Measurements from ENCODE around the gene WDR90.

DNA sequence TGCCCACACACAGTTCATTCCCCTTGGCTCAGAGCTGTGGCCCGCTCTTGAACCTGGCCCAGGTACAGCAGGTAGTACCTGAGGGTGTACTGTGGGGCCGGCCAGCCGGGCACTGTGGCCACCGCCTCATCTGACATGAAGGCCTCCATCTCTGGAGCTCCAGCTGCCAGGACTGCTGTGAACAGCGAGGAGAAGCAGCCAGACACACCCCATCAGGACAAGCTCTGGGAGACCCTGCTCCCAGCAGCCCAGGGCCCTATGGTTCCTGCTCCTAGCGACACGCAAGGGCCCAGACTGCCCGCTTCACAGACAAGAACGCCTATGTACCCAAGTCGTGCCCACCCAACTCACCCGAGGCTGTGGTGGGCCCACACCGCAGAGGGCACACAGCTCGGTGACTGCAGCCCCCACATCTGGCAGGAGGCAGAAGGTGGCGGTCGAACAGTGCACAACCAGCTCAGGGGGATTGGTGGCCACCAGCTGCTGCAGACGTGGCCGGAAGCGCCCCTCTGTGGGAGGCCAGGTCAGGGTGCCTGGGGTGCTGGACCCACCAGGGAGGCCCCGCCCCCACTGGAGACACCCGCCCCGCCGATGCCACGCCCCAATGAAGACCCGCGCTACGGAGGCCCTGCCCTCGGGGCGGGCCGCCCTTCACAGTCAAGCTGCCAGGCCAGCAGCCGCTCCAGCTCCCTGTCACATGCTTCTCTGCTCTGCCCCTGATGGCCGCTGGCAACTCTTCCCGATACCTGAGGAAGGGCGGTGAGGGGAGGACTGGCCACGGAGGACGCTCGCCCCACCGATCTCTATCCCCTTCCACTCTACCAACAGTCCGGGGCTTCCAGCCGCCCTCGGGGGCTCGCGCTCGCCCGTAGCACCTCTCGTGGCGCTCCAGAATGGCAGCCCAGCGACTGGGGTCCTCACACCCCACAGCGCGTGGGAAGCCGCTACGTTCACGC lies 30.0 kb downstream of the WDR90 start:
- no peak for TF ChIP-seq EZH2 (IDR thresholded peaks at IDR 0.05; ENCODE audit: borderline replicate concordance, low read length)
- TF ChIP-seq, protein P1, sequence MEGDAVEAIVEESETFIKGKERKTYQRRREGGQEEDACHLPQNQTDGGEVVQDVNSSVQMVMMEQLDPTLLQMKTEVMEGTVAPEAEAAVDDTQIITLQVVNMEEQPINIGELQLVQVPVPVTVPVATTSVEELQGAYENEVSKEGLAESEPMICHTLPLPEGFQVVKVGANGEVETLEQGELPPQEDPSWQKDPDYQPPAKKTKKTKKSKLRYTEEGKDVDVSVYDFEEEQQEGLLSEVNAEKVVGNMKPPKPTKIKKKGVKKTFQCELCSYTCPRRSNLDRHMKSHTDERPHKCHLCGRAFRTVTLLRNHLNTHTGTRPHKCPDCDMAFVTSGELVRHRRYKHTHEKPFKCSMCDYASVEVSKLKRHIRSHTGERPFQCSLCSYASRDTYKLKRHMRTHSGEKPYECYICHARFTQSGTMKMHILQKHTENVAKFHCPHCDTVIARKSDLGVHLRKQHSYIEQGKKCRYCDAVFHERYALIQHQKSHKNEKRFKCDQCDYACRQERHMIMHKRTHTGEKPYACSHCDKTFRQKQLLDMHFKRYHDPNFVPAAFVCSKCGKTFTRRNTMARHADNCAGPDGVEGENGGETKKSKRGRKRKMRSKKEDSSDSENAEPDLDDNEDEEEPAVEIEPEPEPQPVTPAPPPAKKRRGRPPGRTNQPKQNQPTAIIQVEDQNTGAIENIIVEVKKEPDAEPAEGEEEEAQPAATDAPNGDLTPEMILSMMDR (conservative IDR thresholded peaks at IDR 0.05 in 1 of 2, IDR thresholded peaks at IDR 0.05 in 1 of 2; ENCODE audit: extremely low read depth in 1 of 2, insufficient read depth in 1 of 2, low read depth in 1 of 2, low read length in 2 of 2): no peak
